ENCODE data around the gene RAP1A.

Gene RAP1A

DNA sequence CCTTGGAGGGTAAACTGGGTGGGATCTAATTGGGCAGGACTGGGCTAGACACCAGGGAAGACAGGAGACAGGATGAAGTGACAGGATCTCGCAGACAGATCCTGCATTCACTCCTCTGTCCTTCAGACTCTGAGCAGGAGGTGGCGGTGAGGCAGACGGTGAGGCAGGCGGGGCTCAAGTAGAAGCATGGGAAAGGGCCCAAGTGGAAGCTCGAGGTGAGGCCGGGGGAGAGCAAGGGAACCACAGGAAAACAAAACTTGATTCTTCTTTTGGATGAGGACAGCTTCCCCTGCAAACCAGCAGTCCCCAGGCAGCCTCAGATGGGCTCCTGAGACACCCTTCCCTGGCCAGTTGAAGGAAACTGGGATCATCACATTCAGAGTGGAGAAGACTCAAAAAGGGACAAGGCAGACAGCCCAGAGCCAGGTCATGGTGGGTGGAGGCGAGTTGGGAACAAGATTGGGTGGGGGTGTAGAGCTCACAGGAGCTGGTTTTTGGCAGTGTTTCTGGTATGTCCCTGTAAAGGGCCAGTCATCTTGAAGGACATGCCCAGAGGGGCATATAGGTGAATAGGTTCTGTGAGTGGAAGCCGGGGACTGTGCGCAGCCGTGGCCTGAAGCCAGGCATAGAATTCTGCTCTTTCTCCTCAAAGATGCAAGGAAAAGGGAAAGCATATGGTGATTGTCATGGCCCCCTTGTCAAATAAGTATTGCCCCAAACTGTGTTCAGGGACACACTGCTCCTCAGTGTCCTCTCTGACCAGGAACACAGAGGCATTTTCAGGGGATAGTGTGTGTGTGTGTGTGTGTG lies 101.6 kb downstream of the RAP1A start:
- no peak for DNase-seq

DNA sequence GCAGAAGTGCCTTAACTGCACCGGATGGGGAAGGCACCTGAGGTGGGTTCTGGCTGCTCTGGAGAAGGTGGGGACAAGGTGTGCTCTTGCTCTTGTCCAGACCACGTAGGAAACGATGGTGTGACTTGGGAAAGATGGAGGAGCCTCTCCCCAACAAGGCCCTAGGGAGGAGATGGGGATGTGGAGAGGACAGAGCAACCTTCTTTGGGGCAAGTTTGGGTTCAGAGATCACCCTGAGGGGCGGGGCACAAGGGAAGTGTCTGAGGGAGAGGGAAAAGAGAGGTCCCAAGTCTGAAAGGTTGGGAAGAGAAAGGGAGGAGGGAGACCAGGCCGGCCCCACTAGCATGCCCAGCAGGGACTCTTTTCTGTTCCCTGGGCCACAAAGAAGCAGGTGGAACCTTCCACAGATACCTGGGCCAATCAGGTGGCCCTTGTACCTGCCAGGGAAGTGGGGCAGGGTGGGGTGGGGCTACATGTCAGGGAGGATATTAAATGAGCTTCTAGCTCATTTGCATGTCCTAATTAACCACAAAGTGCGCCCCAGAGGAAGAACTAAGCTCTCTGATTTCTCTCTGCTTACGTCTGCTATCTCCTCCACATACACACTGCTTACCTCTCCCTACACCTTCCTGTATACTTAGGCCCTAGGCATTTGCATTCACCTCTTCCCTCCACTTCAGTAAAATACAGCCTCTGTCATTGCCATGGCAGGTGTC lies 103.7 kb downstream of the RAP1A start:
- no peak for DNase-seq

DNA sequence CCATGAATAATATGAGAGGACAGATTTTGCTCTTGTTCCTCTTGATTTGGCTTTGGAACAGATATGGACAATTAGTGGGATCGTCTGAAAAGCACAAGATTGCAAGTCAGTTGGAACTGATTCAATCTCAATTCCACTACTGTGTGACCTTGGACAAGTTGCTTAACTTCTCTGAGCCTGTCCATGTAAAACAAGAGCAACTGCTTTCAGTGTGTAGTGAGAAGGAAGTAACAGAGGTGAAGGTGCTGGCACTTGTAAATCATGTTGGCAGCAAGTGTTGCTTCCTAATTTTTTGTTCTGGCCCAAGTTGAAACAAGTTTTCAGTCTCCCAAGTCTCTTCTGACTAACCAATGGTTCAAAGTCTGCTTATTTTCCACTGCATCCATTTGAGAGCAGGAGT lies 104.3 kb downstream of the RAP1A start:
- no peak for DNase-seq

DNA sequence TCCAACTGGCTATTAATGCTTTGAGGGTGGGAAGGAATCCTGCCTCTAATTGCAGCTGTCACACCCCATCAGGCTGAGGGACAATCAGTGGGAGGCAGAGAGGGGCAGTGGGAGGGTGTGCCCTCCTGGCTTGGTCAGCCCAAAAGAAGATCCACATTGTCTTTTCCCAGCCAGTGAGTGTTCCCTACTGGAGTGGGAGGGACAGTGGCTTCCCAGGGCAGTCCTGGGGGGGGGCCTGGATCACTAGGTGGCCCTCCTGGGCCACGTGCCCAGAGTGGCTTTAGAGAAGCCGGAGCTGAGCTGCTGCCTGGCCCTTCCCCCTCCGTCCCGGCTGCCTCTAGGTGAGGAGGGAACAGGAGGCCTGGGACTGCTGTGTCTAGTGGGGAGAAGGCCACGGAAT lies 105.6 kb downstream of the RAP1A start:
- no peak for DNase-seq

DNA sequence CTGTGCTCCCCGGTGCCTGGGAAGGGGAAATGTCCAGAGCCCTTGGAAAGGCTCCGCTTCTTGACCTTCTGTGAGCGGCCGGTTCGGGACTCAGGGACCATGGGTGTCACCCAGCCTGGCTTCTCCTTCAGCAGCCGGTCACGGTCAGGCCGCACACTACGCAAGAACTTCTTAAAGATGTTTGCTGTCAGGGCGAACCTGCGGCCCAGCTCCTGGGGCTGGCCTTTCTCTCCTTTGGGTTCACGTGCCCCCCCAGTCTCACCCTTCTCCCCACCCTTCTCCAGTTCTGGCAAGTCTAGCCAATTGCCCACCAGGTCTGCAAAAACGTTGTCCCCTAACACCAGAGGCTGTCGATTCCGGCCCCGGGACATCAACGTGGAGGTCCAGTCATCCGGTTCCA lies 107.5 kb downstream of the RAP1A start:
- no peak for DNase-seq

DNA sequence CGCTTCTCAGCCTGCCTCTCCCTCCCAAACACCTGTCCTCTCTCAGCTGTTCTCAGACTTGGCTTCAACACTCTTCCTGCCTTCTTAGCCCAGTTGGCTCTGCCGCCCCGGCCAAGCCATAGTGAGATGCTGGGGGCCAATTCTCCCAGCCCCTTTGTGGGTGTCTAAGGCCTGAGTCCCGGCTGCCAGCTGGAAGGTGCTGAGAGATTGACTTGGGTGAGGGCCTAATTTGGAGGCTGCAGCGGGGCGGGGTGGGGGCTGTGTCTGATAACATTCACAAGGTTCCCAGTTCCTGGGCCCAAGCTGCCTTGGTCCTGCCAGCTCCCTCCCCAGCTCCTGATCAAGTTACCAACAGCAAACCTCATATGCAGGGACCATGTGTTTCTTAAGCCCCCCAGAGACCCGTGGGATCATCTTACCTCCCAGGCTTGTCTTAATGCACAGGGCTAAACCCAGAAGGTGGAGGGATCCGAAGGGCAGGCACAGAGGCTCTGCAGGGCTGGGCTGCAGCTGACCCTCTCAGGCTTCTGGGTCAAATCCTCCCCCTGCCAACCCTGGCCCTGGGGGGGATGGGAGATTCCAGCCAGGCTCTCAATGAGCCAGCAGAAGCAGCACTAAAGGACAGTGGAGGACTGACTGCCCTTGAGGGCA lies 109.8 kb downstream of the RAP1A start:
- DNase-seq, result no peak

GRCh38 chr1:111729946-111730681 lies 110.5 kb downstream of the RAP1A start:
- DNase-seq, result peak; percentile 29

DNA sequence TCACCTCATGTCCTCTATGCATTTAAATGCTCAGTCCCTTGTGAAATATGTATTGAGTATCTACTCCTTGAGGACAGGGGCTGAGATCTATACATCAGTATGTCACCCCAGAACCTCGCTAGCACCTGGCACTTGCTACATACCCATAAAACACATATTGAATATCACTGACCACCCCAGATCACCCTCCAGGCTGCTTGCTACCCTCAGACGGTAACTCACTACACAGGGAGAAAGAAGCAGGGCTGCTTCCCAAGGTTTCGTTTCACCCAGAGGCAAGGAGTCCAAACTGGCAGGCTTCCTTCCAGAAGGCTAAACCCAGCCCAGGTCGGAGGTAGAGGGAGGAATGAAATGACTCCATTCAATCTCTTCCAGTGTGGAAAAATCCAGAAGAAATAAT lies 111.1 kb downstream of the RAP1A start:
- no peak for DNase-seq

DNA sequence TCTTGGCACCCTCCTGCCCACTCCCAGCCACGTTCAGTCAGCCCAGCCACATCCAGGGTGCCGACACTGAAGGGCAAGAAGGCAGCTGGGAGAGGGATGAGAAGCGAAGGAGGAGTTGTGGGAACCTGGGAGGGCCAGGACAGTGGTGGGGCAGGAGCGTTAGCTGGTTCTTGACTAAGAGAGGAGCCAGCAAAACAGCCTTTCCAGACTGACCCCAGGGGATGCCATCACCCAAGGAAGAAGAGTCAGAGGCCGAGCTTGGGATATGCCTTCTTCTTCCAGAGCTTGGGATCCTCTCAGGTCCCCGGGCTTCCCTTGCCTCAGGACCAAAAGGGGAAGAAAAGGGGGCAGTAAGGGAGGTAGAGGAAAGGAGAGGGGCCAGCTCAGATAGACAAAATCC lies 112.4 kb downstream of the RAP1A start:
- DNase-seq, result no peak

- no peak for DNase-seq
These were observed 113.1 kb downstream of the RAP1A start for GRCh38 chr1:111732718-111733117.

GRCh38 chr1:111733183-111733991 lies 113.8 kb downstream of the RAP1A start:
- DNase-seq, result peak; percentile 76

DNA sequence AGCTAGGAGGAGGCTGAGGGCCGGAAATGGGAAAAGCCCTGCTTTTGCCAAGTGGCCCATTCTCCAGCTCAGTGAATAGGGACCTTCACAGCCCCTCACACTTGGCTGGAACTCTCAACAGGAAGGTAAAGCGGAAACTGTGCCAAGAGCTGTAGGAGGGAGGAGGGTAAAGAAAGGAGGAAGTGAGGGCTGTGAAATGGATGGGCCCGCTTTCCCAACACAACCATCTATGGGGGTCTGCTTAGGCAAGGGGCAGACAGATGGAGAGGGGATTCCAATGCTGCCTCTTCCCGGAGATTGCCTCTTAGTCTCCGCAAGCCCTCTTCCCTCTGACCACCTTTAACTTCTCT lies 114.4 kb downstream of the RAP1A start:
- no peak for DNase-seq

DNA sequence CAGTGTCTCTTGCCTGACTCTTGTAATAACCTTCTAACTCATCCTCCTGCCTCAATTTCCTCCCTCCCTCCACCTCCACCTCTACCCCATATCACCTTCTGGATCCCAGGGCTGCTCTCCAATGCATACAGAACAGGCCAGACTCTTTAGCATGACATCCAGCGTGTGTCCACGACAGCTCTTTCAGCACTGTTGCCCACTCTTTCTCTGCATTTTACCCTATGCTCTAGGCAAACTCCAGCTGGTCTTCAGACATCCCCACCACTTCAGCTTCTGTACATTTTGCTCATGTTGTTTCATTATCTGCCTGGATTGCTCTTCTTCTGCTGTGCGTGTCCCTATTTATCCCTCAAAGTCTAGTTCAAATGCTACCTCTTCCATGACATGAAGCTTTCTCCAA lies 114.8 kb downstream of the RAP1A start:
- no peak for DNase-seq

- no peak for DNase-seq
These were observed 115.3 kb downstream of the RAP1A start for GRCh38 chr1:111734856-111735255.

- peak; percentile 62 for DNase-seq
These were observed 115.7 kb downstream of the RAP1A start for GRCh38 chr1:111735321-111735720.

DNA sequence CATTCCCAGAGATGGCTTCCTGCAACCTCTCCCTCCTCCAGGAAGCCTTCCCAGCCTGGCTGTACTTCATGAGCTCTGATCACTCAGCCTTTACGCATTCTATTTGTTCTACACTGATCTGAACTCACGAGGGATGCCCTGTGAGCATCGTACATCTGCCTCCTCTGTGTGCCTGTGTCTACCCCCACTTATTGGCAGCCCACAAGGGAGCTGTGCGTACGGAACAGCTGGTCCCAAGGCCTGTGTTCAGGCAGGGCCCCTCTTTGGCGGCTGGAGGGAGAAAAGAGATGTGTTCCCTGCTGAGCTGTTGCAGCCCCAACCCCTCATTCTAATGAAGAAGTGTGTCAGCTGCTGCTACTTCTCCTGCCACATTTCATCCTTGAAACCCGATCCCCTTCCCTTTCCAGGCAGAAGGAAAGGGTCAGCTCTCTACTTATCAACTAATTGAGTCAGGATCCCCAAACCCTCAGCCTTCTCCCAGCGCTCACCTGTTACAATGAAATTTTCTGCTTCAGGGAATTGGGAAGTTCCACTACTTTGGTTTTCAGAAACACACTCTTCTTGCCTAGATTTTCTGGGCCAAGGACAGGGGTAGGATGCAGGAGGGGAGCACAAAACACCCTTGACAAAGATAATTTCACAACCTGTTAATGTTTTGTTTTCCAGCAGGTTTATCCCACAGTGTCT lies 116.4 kb downstream of the RAP1A start:
- DNase-seq, result no peak

DNA sequence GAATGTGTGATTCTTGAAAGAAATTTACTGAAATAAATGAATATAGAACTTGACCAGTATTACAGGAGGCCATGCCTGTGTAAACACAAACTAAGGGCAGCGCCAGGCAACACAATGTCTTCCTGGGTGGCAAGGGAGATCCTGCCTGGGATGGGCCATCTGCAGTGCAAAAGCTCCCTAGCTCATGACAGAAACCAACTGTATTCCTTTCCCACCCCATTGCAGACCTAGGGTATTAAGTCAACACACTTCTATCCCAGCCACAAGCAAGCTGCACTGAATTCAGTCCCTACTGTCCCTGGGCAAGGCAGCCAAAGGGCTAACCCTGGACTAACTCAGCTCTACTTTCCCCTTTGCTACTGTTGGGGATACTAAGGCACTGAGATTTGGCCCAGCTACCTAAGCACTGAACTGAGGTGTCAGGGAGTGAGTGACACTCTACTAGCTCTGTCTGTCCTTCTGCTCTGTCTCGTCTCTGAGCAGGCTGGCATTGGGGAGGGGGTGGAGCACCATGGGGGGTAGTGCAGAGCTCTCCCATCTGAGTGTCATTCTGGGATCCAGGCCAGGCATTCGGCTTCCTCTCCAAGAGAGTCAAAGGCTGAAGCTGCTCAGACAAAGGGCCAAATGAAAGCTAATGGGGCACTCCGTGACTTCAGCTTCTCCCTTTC lies 117.1 kb downstream of the RAP1A start:
- DNase-seq, result peak; percentile 70

DNA sequence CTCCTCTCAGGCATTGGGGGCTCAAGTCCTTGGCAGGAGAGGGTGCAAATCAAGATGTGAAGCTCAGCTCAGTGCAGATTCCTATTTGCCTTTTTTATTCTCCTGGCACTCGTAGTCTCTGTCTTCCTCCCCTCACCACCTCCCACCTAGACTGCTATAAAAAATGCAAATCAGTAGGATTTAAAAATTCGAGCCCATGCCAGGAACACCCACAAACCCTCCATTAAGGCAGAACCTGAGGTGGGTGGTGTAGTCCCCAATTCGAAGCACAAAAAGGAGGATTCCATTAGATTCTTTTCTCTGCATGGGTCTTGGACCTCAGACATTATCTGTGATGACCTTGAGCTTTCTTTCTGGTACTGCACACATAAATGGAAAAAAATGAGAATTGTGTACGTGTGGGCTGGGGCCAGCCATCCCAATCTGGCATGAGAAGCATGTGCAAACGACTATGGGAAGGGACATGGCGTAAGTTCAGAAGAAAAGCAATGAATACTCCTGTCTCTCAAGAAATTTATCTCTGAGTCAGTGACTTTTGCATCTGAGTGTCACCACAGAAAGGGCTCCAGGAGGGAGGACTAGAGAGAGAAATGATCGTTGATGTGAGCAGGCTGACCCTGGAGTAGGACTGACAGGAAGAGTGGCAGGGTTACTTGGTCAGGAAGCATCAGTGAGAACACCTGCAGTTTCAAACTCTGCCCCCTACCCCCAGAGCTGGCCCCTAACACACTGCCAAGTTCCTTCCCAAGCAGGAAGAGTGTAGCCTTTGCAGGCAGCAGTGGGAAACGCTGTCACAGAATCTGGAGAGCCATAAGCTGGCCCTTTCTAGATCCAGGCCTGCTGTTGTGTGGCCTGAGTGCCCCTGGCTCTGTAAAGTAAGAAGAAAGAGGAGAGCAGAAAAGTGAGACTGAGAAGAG lies 117.9 kb downstream of the RAP1A start:
- peak; percentile 42 for DNase-seq

- no peak for DNase-seq
These were observed 118.5 kb downstream of the RAP1A start for GRCh38 chr1:111738133-111738435.

- DNase-seq, result peak; percentile 56
These were observed 119.0 kb downstream of the RAP1A start for GRCh38 chr1:111738436-111739193.

Data from fibroblast of skin of right biceps (primary cell).